NCI-H1436 (cell line): ENCODE data around the gene ZFC3H1.

Source experiments
- DNase-seq: peaks from one replicate; lab custom pipeline; 2025; lab: John Stamatoyannopoulos, UW

ZFC3H1 gene

DNA sequence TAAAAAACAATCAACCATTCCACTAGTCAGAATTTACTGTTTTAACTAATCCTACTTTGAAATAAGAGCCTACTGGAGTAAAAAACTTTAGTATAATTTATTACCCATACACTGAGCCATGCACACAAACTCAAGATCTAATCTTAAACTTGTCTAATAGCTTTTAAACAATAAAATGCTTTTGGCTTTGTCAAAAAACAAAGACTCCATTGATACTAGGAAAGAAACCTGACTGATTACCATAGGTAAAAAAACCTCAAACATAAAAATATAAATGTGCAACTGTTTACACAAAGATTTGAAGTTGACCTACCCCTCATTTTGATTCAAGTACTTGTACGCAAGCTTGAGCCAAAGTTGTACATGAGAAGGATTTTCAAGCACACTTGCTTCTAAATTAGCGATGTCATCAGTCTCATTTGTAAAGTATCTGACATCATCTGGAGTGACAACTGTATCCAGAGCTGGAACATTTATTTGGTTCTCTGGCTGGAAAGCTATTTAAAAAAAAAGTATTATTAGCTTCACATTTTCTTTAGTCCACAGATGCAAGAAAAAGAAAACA lies 36.1 kb downstream of the ZFC3H1 start:
- no peak for DNase-seq

DNA sequence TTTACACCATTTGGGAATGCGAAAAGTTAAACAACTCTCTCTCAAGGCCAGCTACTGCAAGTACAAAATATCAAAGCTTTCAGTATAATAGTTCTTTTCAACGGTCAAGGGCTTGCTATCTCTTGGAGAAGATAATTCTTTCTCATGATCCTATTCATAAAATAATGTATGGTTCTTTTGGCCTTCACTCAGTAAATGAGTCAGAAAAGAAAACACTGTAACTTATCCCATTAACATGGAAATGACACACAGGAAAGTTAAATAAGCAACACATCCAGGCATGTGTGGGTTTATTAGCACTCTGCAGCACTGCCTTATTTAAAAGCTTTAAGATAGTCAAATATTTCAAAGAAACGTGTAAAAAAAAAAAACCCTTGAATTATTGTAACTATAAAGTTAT lies 36.9 kb downstream of the ZFC3H1 start:
- DNase-seq: no peak

DNA sequence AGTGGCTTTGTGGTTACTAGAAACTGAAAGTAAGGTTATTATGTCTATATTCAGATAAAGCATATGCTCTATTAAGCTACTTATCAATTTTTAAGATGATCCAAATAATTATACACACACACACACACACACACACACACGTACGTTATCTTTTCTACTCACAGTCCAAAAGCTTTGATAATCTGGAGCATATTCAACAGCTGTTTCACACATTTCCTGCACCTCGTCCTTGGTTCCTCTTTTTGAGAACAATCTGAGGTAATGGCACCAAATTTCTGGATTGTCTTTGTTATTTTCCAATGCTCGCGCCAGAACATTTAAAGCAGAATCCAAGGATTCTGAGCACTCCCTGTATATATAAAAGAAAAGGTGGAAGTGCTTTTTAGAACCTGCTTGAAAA lies 37.5 kb downstream of the ZFC3H1 start:
- no peak for DNase-seq

DNA sequence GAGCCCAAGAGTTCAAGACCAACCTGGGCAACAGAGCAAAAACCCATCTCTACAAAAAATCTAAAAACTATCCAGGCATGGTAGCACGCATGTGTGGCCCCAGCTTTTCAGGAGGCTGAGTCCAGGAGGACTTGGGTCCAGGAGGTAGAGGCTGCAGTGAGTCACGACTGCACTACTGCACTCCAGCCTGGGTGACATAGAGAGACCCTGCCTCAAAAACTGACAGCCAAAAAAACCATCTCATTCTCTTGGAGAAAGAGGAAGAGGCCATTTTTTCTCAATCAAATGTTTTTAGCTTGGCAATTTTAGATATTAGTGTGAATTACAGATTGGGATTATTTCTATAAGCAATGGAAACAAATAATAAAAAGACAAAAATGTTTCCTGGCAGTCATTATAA lies 38.2 kb downstream of the ZFC3H1 start:
- no peak for DNase-seq

DNA sequence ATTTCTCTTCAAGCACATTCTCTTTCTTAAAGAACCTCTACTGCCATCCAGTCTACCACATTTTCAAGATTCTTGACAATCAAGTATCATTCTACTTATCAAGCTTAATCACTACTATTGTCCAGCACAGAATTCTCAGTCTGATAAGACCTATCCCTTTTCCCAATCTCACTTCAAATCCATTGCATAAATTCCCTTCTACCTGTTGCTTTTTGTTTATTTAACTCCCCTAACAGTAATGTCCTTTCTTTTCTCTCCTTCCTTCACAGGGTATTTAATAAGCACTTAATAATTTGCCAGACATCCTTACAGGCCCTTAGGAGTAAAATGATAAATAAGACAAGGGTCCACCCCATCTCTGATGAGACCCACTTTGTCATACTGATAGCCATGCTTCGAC lies 41.7 kb downstream of the ZFC3H1 start:
- DNase-seq: no peak

DNA sequence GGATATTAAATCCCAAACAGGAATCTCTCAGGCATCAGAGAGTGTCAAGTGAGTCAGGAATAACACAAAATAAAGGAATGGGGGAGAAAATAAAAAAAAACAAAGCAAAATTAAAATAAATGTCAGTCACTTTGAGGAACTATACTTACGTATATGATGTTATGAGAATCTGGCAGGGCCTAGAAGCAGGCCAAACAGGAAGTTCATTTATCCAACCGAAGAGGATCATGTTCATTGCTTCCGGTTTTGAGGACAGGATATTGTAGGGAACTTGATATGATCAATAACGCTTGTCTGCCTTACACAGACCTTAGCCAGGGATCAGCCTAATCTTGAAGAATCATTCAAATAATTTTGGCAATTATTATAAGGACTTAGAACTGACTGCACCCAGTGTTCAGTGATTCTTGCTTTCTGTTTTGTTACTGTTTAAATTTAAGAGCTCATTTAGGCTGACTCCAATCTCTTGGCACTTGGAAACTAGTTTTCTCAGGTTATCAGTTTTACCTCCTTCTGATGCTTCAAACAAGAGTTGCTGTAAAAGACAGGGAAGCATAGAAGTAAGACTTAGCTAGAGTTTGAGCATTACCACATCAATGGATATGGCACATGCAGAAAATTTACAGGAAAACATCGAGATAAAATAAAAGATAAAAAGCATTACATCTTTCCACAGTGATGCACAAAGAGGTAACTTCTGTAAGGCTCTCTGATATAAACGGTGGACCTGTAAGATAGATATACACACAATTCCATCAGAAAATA lies 53.4 kb downstream of the ZFC3H1 start:
- DNase-seq: no peak

DNA sequence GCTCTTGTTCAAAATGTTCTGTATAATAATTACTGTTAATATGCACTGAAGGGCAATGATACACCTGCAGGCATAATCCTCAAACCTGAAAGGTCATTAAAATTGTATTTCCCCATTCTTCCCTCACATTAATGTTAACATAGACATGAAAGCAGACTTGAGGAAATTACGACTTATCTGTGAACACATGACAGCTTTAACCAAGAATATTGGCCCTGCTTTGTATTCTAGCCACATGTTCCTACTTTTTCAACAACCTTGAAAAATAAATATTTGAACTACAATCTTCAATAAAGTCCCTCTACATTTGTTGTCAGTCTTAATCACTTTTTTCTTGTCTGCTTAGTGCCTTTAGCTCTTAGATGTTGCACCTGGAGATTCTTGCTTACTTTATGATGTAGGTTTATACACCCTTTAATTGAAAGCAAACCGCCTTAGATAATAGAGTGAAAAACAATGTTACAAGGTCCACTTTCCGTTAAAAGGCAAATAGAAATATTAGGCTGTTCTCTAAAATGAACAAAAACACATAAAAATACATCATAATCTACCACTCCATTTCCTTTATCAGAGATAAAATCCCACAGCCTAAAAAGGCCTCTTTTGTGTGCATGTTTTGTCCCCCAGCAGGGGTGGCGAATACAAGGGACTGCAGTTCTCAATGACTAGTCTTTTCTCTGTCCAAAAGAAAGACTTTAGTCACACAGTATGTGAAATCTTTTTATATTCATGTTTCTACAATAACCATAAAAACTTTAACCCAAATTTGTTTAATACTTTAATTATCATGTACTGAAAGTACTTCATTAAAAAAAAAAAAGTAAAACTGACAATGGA lies 55.9 kb downstream of the ZFC3H1 start:
- no peak for DNase-seq

DNA sequence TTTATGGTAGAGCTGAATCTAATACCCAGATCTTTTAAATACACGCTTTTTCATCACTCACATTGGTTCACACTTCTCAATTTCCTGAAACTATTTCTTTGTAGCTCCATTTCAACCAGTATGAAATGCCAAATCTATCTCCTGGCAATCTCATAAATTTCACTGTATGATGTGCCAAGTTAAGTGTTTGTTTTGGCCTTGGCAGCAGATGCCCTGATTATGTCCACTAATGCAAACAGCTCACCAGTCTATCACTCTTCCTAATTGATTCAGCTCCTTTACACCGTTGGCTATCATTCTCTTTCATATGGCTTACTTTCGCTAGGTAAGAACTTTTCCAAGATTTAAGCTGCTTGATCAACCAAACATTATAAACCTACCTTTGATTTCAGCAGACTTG lies 58.6 kb downstream of the ZFC3H1 start:
- no peak for DNase-seq

DNA sequence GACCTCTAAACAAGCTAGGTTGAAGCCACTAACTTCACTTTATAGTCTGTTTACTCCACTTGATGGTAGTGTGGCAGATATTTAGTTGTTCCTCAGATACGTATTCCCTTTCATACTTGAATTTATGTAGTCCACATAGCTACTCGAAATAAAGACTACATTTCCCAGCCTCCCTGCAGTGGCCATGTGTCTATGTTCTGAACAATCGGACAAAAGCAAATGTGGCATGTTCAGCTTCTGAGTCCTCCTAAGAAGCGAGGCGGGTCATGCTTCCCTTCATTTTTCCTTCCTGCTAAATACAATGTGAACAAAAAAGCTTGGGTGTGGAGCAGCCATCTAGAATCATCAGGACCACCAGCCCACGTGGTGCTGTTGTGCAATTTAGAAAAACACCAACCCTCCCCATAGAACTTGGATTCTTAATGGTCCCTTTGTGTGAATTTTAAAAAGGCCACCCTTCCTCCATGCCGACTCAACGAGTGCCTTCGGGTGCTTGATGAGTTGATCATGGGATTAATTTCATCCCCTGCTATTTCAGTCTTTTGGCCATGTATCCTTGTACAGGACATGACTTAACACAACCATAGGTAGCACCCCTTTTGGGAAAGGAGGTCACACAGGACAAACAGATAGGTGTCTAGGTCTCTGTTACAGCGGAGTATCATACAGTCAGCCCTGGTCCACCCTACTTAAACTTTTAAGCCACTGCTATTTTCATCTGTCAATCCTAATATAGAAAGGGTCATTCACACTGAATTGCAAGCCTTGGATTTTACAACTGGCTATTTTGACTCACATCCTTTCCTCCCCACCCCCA lies 60.7 kb downstream of the ZFC3H1 start:
- DNase-seq: no peak

DNA sequence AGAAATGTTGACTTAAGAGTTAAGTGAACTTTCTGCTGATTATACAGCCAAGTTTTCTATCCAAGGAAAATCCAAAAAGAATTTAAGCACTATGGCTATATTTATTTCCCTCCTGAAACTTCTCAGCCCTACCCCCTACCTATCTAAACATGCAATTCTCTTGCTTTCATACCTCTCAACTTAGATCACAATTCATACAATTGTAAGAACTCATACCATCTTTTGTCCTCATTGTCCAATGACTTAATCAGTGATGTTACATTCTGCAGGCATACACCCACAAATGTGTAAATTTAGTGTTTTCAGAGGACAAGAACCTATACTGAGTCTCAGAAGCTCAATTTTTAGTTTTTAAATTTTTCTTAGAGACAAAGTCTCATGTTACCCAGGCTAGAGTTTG lies 62.1 kb downstream of the ZFC3H1 start:
- DNase-seq: no peak

DNA sequence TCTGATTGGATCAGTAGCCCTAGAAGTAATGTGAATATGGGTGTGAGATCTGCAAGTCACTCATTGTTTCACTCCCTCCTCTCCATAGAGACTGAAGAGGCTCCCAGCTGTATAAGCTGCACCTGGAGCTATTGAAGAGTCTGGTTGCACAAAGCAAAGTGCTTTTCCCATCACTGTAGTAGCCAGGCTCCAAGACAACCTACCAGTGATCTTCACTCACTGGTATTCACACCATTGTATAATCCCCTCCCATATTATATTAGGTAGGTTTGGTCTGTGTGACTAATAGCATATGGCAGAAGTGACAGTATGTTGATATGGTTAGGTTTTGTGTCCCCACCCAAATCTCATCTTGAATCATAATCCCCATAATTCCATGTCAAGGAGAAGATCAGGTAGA lies 64.4 kb downstream of the ZFC3H1 start:
- DNase-seq: no peak

DNA sequence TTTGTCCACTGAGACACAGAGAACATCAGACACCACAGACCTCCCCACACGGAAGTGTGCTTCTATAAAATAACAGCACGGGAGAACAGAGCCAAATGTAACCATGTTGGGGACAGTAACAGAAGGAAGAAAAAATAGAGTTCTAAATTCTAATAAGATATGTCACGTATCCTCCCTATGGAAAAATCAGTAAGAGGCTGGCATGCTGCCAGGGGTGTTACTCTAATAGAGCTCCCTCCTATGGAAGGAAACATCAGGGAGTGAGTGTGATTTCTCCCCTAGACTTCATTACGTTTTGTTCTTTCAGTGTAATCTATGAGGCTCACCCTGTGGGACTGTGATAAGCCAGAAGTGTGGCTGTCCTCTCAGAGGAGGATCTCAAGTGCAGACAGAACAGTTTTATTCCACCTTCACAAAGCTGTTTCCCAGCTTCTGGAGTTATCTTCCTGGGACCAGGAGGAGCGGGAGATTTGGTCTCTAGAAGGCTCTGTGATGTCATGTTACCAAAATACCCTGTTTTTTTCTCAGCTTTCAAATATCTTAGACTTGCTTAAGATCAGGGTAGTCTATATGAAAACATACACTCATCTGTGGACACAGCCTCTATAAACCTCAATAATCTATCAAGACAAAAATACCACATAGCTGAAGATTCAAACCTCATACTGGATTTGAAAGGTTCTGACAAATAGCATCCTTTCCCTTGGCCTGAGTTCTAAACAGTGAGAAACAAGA lies 69.3 kb downstream of the ZFC3H1 start:
- DNase-seq: no peak

DNA sequence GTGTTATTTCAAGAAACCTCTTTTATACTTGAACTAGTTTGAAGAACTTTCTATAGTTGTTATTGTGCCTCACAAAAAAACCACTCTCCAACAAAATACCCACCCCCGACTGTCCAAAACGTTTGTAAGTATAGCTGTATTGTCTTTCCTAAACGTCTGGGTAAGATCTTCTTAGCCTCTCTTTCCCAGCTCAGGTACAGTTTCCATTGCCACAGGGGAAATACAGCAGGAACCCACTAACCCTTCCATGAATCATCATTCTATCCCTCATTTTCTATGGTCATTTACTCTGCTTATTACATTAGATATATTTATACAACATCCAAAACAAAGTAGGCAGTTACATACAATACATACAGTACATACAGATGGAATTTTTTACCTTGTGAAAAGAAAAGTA lies 70.8 kb downstream of the ZFC3H1 start:
- DNase-seq: no peak

DNA sequence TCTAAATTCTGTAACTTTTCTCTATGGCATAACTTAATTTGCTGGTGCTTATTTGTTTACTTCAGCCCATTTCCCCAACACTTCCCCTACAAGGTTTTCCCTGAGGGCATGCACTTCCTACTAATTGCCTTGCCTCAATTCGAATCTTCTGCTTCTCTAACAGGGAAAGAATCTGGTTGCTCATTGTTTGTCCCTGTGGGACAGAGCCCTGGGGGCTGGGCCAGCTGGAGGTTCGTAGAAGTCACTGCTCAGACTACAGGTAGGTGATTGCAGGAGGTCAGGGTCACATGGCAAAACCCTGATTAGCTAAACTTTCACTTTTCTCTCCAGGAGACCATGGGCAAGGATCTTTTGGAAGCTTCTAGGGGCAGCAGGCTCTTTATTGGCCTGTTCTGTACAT lies 72.0 kb downstream of the ZFC3H1 start:
- no peak for DNase-seq

DNA sequence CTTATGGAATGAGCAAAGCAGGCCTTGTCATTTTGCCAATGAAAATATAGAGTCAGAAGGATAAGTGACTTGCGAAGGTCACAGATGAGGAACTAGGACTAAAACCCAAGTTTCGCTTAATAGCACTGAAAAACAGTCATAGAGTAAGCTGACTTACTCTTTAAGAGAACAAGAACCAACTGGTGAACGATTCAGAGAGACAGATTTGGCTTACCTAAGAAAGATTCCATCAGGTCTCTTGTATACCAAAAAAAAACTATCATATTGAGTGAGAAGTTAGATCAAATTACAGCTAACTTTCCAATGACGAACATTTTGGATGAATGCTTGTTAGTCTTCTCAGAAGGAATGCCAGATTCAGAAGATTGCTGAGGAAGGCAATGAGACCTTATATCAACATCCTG lies 74.2 kb downstream of the ZFC3H1 start:
- no peak for DNase-seq

DNA sequence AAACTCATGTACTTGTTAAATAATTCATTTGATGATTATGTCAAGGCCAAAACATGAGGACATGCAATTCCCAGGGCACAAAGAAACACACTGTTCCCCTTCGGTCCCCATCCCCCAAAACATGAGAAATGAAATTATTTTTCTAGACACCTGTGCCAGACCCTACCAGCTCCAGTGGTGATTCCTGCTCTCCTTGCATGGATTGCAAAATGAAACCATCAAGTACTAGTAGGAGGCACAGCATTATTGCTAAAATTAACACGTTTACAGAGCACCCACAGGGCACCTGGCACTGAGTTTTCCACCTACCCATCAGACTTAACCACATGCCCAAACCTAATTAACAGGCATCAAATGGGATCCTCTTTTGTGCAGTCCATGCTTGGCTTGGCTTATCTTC lies 76.6 kb downstream of the ZFC3H1 start:
- DNase-seq: no peak

DNA sequence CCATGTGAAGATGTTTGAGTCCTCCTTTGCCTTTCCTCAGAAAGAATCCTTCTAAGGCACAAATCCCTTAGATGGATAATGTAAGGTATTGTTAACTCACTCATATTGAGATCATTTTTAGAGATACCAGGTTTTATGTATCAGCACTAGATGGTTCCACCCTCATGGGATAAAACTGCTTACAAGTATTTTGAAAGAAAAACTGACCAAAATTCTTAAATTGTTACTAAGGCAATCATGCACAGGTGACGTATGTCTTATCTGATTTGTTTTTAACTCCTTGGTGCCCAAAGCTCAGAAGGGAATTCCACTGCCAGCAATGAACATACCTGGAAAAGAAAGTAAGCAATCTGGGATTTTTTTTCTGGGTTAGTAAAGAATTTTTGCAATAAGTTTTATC lies 78.4 kb downstream of the ZFC3H1 start:
- no peak for DNase-seq

DNA sequence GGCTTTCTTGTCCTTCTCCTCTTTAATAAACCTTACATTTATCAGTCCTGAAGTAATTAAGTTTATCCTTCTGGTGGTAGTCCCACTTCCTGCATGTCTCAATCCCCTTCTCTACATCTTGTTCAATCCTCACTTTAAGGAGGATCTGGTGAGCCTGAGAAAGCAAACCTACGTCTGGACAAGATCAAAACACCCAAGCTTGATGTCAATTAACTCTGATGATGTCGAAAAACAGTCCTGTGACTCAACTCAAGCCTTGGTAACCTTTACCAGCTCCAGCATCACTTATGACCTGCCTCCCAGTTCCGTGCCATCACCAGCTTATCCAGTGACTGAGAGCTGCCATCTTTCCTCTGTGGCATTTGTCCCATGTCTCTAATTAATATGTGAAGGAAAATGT lies 79.3 kb downstream of the ZFC3H1 start:
- no peak for DNase-seq

DNA sequence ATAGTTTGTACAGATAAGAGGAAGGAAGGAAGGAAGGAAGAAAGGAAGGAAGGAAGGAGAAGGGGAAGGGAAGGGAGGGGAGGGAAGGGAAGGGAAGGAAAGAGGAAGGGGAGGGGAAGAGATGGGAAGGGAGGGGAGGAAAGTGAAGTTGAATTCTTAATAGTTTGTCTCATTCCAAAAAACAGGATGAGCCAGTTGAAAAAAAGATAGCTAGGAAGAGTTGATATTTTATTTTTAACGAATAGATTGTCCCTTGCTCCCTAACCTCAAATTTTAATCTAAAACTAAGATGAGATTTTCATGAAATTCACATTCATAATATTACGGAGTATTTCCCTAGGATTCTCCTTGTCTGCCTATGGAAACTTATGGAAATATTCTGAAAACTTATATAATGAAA lies 80.7 kb downstream of the ZFC3H1 start:
- no peak for DNase-seq

DNA sequence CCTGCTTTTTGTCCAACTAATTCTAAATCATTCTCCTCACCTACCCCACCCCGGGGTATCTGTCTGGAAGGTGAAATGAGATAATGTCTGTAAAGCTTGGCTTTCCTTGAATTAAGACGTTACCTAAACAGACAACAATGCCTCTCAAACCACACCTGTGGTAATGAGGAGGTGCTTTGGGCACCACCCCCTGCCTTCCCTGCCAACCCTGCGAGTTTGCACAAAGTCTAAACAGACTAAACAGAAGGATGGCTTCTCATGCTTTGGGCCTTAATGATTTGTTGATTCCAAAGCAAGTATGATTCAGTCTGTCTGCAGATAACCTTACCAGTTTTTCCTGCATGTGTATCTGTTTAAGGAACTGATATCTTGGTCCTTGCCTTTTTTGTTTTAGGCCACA lies 82.4 kb downstream of the ZFC3H1 start:
- no peak for DNase-seq

DNA sequence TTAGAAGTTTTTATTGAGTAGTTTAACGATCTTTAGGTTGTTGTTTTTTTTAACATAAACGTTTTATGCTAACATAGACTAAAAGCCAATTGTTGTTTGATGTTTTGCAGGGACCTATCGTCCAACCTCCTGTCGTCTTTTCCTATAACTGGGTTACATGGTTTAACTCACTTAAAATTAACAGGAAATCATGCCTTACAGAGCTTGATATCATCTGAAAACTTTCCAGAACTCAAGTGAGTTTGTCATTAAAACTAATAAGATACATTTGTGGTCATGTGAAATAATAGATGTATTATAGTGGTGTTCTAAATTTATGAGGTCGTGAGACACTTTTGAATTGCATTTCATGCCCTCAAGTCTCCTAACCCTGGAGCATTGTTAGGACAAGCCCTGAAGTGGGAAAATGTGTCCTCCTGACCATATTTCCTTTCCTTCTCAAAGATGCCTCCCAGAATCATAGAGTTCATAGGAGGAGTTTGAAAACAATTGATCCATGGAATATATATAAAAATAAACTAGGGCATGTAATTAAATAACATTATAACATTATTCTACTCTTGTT lies 84.9 kb downstream of the ZFC3H1 start:
- no peak for DNase-seq
